Measurements from ENCODE around the gene FAM72A. TPM values are rescaled to one million over a fixed set of nuclear protein-coding genes. Genes with fewer than 3 reads are reported as not detected.
"Not testable (repeated sequence)": the region's sequence is repeated elsewhere in the genome, so short reads cannot be mapped to it uniquely, and the experiment has no call there.

The FAM72A gene
- total and polyA plus RNA-seq, 2 of the 4 experiments (the other 2 are of a cell fraction): 2.2 to 5.0 TPM

- not testable (repeated sequence) for DNase-seq
Measured at GRCh38 chr1:206221585-206221984, 18.9 kb upstream of the FAM72A start.

GRCh38 chr1:206220332-206221000, 17.8 kb upstream of the FAM72A start:
- H4K8ac ChIP-seq (ENCODE audit: low read depth in 2 of 2, low read length in 2 of 2); H3K56ac ChIP-seq (ENCODE audit: extremely low read depth, insufficient read depth, low read length); H4K20me1 ChIP-seq (ENCODE audit: insufficient read depth, low read length); H3K9ac ChIP-seq (ENCODE audit: low read depth, low read length); H3K14ac ChIP-seq (replicated peaks; ENCODE audit: low read depth, low read length); H2BK20ac ChIP-seq (ENCODE audit: low read depth, low read length); in situ Hi-C loops (cut with MboI; ENCODE audit: low sequenced_read_pairs); H3K79me1 ChIP-seq (ENCODE audit: low read depth in 1 of 2, low read length in 2 of 2); H3K9me1 ChIP-seq (ENCODE audit: insufficient read depth, low read length); H4K5ac ChIP-seq (ENCODE audit: low read depth, low read length); ATAC-seq (ENCODE audit: low read depth); H2AK9ac ChIP-seq (replicated peaks; ENCODE audit: low read depth, low read length, poor library complexity); H2BK15ac ChIP-seq (ENCODE audit: low read depth, low read length); H4K91ac ChIP-seq (ENCODE audit: insufficient read depth, low read depth, low read length); H3K27me3 ChIP-seq (ENCODE audit: control insufficient read depth, insufficient read depth, low read length); BruUV-seq (replicated peaks); H3K4me3 ChIP-seq (ENCODE audit: insufficient read depth, low read depth, low read length); H3K9me3 ChIP-seq (ENCODE audit: control insufficient read depth, insufficient read depth, low read length); H2AFZ ChIP-seq (replicated peaks; ENCODE audit: low read length, poor library complexity); intact Hi-C loops (cut with micrococcal nuclease); H2BK120ac ChIP-seq (ENCODE audit: low read depth, low read length); H3K4ac ChIP-seq (ENCODE audit: low read depth, low read length); H3K4me1 ChIP-seq (ENCODE audit: control insufficient read depth, insufficient read depth, low read length); CTCF ChIA-PET; DNase-seq; dilution Hi-C loops (cut with HindIII; ENCODE audit: low sequenced_read_pairs, unreplicated experiment); H3K23ac ChIP-seq (ENCODE audit: low read depth, low read length); POLR2A ChIA-PET (ENCODE audit: unreplicated experiment); H2AK5ac ChIP-seq (ENCODE audit: low read depth, low read length); H3K36me3 ChIP-seq (ENCODE audit: control insufficient read depth, insufficient read depth, low read length): not testable (repeated sequence)
- peak overlapping the region; percentile 88 for H3K4me2 ChIP-seq (ENCODE audit: low read depth, low read length)
- WGBS, 2 experiments (ENCODE audit: extremely low coverage in 2 of 2, insufficient read length in 1 of 2): no CpG with 5 or more reads among the region's 4 CpGs
- H3K27ac ChIP-seq (ENCODE audit: insufficient read depth, low read length): peak overlapping the region; percentile 56; the same call in 1 of the 2 replicates
- H2BK5ac ChIP-seq (ENCODE audit: low read depth, low read length, poor library complexity, severe bottlenecking): peak overlapping the region; percentile 62
- peak overlapping the region; percentile 52; the same call in 1 of the 2 replicates for H3K18ac ChIP-seq (ENCODE audit: low read depth, low read length)

More at GRCh38 chr1:206221585-206221984, 18.9 kb upstream of the FAM72A start:
- H2AK5ac ChIP-seq (ENCODE audit: low read depth, low read length); H3K27ac ChIP-seq (ENCODE audit: insufficient read depth, low read length); CTCF ChIA-PET; intact Hi-C loops (cut with micrococcal nuclease); H3K23ac ChIP-seq (ENCODE audit: low read depth, low read length); H2AK9ac ChIP-seq (replicated peaks; ENCODE audit: low read depth, low read length, poor library complexity); H3K4me1 ChIP-seq (ENCODE audit: control insufficient read depth, insufficient read depth, low read length); H2BK5ac ChIP-seq (ENCODE audit: low read depth, low read length, poor library complexity, severe bottlenecking); H4K91ac ChIP-seq (ENCODE audit: insufficient read depth, low read depth, low read length); H3K14ac ChIP-seq (replicated peaks; ENCODE audit: low read depth, low read length); H3K56ac ChIP-seq (ENCODE audit: extremely low read depth, insufficient read depth, low read length); H2BK20ac ChIP-seq (ENCODE audit: low read depth, low read length); POLR2A ChIA-PET (ENCODE audit: unreplicated experiment); dilution Hi-C loops (cut with HindIII; ENCODE audit: low sequenced_read_pairs, unreplicated experiment); H4K8ac ChIP-seq (ENCODE audit: low read depth in 2 of 2, low read length in 2 of 2); H3K9me1 ChIP-seq (ENCODE audit: insufficient read depth, low read length); H3K79me1 ChIP-seq (ENCODE audit: low read depth in 1 of 2, low read length in 2 of 2); H2AFZ ChIP-seq (replicated peaks; ENCODE audit: low read length, poor library complexity); H3K4me3 ChIP-seq (ENCODE audit: insufficient read depth, low read depth, low read length); in situ Hi-C loops (cut with MboI; ENCODE audit: low sequenced_read_pairs); H3K9ac ChIP-seq (ENCODE audit: low read depth, low read length); H3K4ac ChIP-seq (ENCODE audit: low read depth, low read length); H4K5ac ChIP-seq (ENCODE audit: low read depth, low read length); H3K9me3 ChIP-seq (ENCODE audit: control insufficient read depth, insufficient read depth, low read length); H2BK120ac ChIP-seq (ENCODE audit: low read depth, low read length); H3K4me2 ChIP-seq (ENCODE audit: low read depth, low read length); H3K18ac ChIP-seq (ENCODE audit: low read depth, low read length); H2BK15ac ChIP-seq (ENCODE audit: low read depth, low read length); BruUV-seq (replicated peaks); H3K27me3 ChIP-seq (ENCODE audit: control insufficient read depth, insufficient read depth, low read length); ATAC-seq (ENCODE audit: low read depth); H4K20me1 ChIP-seq (ENCODE audit: insufficient read depth, low read length); H3K36me3 ChIP-seq (ENCODE audit: control insufficient read depth, insufficient read depth, low read length): not testable (repeated sequence)
- WGBS, 2 experiments (ENCODE audit: extremely low coverage in 2 of 2, insufficient read length in 1 of 2): no CpG with 5 or more reads among the region's 4 CpGs
